GM21381 (cell line): ENCODE measurements around the gene METTL26.

ENCODE experiments used
- ATAC-seq: cut with Tn5 transposase; IDR thresholded peaks from one replicate; pipeline ENCODE4 v1.9.1; 2021; ENCODE audit warnings: mild to moderate bottlenecking, moderate library complexity; ENCODE audit not compliant: unreplicated experiment

METTL26 gene

GRCh38 chr16:636206-637080, at the start of gene METTL26:
METTL26 (minus strand) TSS chr16:636305; CDS start chr16:636290, 15 bp downstream.
- peak; percentile 57 for ATAC-seq

GRCh38 chr16:684961-685696, 49.0 kb upstream of the METTL26 start:
- no peak for ATAC-seq

DNA sequence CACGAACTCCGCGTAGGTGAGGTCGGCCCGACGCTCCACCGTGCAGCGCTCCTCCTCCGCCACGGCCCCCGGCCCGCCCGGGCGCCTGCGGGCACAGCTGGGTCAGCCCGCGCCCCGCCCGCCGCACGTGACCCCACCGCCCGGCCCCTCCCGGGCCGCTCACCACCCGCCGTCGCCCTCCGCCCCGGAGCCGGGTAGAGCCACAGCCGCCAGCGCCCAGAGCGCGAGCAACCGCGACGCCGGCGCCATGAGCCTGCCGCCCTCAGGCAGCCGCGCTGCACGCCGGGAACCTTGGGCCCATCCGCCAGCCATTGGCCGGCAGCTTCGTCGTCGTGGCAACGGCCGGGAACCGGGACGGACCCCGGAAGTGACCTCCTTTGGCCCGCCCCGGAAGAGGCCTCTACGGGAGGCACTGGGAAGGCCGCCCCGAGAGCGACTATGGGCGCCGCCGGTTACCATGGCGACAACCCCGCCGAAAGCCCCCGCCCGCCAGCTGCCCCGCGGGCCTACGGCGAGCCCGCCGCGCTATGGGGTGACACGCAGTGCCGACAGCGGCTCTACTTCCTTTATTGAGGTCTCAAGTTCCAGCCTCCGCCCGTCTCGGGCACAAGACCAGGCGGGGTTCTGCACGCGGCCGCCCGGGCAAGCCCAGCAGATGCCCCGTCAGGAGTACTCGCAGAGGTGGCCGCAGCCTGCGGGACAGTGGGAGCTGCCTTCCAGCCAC, 48.1 kb upstream of the METTL26 start, which contains the start of gene JMJD8:
Gene JMJD8, minus strand, starts transcription at position 264 of the 724 bp plus-strand sequence. Its CDS starts 15 bp downstream, at position 249.
- peak; percentile 55 for ATAC-seq

DNA sequence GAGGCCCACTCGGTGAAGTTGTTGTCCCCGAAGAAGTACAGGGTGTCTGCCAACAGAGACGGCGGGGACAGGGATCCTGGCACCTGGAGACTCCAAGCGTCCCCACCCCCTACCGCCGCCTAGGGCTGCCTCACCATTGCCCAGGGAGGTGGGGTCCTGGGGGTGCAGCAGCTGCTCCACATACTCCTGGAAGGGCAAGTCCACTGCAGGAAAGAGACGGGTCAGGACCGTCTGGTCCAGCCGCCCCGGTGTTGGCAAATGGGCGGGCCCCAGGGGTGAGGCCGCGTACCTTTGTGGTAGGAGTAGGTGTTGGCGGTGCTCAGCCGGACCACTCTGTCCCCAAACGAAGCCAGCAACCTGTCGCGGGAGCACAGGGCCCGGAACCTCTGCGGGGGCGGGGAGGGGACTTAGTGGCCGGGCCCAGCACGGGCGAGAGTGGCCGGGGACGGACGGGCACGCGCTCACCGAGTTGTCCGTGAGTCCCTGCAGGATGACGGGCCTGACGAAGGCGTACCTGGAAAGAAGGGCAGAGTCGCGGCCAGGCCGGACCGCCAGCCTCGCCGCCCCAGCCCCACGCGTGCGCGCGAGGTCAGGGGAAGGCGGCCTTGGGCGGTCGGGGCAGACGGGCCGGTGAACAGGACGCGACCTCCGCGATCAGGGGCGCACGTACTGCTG, 47.4 kb upstream of the METTL26 start:
- ATAC-seq, result no peak

DNA sequence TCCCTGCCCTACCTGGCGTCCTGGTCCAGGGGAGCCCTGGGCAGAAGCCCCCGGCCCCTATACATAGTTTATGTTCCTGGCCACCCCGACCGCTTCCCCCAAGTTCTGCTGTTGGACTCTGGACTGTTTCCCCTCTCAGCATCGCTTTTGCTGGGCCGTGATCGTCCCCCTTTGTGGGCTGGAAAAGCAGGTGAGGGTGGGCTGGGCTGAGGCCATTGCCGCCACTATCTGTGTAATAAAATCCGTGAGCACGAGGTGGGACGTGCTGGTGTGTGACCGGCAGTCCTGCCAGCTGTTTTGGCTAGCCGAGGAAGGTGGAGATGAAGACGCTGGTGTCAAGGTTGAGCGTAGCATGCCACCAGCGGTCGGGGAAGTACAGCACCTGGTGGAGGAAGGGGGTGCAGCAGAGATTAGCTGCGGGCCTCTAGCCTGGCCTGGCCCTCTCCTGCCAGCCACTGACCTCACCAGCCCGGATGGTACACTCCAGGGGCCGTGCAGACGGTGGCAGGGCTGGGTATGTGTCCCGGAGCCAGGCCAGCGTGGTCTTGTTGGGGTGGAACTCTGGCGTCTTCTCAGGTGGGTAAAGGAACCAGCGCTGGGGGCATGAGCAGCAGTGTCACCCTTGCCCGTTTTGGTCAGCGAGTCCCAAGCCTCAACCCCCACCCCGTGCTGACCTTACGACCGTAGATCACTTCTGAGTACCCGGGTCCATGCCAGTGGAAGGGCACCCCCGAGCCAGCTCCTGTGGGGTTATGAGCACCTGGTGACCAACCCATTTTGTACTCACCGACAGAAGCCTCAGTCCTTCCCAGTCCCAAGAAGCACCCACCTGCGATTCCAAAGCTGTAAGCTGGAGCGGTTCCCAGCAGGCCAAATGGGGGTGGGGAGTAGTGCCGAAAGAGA, 46.6 kb upstream of the METTL26 start:
- no peak for ATAC-seq

GRCh38 chr16:681746-682427, 45.8 kb upstream of the METTL26 start:
- ATAC-seq, result no peak

DNA sequence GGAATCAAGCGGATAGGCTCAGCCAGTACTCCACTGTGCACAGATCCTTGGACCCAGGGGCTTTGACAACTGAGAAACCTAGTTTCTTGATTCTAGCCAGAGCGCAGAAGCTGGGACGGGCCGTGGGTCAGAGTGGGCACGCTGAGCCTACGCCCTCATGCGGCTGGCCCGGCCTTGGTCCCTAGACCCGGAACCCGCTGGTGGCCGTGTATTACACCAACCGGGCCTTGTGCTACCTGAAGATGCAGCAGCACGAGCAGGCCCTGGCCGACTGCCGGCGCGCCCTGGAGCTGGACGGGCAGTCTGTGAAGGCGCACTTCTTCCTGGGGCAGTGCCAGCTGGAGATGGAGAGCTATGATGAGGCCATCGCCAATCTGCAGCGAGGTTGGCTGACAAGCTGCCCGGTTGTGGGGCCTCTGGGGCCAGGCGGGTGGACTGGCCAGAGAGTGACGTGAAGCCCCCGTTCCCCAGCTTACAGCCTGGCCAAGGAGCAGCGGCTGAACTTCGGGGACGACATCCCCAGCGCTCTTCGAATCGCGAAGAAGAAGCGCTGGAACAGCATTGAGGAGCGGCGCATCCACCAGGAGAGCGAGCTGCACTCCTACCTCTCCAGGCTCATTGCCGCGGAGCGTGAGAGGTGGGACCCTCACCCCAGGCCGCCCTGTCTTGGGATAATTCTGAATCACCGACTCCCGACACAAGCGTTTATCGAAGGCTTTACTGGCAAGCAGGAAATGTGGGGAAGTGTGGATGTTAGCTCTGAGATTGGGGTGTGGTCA, 45.1 kb upstream of the METTL26 start:
- ATAC-seq, result no peak

- no peak for ATAC-seq
Measured at GRCh38 chr16:680625-680945, 44.5 kb upstream of the METTL26 start.

- peak; percentile 41 for ATAC-seq
Measured at GRCh38 chr16:679814-680624, 43.9 kb upstream of the METTL26 start, which contains the start of gene STUB1. STUB1 (plus strand) TSS chr16:680410; CDS start chr16:680526, 116 bp downstream.

DNA sequence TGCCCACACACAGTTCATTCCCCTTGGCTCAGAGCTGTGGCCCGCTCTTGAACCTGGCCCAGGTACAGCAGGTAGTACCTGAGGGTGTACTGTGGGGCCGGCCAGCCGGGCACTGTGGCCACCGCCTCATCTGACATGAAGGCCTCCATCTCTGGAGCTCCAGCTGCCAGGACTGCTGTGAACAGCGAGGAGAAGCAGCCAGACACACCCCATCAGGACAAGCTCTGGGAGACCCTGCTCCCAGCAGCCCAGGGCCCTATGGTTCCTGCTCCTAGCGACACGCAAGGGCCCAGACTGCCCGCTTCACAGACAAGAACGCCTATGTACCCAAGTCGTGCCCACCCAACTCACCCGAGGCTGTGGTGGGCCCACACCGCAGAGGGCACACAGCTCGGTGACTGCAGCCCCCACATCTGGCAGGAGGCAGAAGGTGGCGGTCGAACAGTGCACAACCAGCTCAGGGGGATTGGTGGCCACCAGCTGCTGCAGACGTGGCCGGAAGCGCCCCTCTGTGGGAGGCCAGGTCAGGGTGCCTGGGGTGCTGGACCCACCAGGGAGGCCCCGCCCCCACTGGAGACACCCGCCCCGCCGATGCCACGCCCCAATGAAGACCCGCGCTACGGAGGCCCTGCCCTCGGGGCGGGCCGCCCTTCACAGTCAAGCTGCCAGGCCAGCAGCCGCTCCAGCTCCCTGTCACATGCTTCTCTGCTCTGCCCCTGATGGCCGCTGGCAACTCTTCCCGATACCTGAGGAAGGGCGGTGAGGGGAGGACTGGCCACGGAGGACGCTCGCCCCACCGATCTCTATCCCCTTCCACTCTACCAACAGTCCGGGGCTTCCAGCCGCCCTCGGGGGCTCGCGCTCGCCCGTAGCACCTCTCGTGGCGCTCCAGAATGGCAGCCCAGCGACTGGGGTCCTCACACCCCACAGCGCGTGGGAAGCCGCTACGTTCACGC, 43.0 kb upstream of the METTL26 start:
- ATAC-seq, result no peak

GRCh38 chr16:678209-678857, 42.2 kb upstream of the METTL26 start:
- ATAC-seq, result no peak

DNA sequence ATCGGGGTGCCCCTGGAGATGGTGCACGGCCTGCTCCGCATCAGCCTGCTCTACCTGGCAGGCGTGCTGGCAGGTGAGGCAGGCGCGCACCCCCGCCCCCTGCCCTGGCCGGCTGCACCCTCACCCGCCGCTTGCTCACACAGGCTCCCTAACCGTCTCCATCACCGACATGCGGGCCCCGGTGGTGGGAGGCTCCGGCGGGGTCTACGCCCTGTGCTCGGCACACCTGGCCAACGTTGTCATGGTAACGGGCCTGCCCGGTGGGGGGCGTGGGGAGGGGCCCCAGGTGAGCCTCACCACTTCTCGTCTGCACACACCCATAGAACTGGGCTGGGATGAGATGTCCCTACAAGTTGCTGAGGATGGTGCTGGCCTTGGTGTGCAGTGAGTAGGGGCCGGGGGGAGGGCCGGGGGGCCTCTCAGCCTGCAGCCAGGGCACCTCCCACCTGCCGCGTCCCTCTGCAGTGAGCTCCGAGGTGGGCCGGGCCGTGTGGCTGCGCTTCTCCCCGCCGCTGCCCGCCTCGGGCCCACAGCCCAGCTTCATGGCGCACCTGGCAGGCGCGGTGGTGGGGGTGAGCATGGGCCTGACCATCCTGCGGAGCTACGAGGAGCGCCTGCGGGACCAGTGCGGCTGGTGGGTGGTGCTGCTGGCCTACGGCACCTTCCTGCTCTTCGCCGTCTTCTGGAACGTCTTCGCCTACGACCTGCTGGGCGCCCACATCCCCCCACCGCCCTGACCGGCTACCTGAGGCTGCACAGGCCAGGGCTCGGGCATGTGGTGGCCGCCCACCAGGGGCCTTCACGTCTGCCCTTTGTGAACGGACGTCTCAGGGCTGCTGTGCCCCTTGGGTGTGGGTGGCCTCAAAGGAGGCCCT, 41.4 kb upstream of the METTL26 start:
- ATAC-seq, result no peak

- no peak for ATAC-seq
Measured at GRCh38 chr16:676913-677312, 40.8 kb upstream of the METTL26 start.

- no peak for ATAC-seq
Measured at GRCh38 chr16:676565-676902, 40.4 kb upstream of the METTL26 start.
